H1 (cell line): Measurements from ENCODE around the gene SHH. TPM values are rescaled to one million over a fixed set of nuclear protein-coding genes. Genes with fewer than 3 reads are reported as not detected.

Source experiments
- CTCF ChIA-PET: fragments of 300-600 bp; sonication (Branson Sonifier 250); formaldehyde crosslinking; loops from one replicate; lab custom pipeline; 2021; ENCODE audit not compliant: partially characterized antibody; lab: Charles Lee
- POLR2A ChIA-PET: fragments of 300-600 bp; sonication (Branson Sonifier 250); formaldehyde crosslinking; loops from one replicate; lab custom pipeline; 2021; ENCODE audit warnings: inconsistent platforms; ENCODE audit not compliant: partially characterized antibody; lab: Charles Lee
- DNase-seq, 2 experiments: peaks; one replicate each; pipeline versions ENCODE4 v3.0.0 to v3.0.0-alpha.2; 2010 to 2022; ENCODE audit warnings: low spot score in 2 of 2, low read depth in 1 of 2, mixed read lengths in 1 of 2
- FAIRE-seq: peaks from 2 replicates; lab custom pipeline; 2011; peaks lifted over from hg19 to GRCh38; lab: Jason Lieb, UNC
- H2AFZ ChIP-seq: 2 replicates; pipeline ENCODE4 v1.8.1; 2012; ENCODE audit warnings: low read length, inconsistent platforms
- H2AK5ac ChIP-seq: 2 replicates; pipeline ENCODE4 v1.6.1; 2013; ENCODE audit warnings: low read depth, low read length
- H2BK120ac ChIP-seq: replicated peaks from 2 replicates; pipeline ENCODE3; 2013; ENCODE audit warnings: low read depth, low read length, inconsistent platforms
- H2BK12ac ChIP-seq: 2 replicates; pipeline ENCODE4 v1.6.1; 2013; ENCODE audit warnings: low read depth, low read length
- H2BK15ac ChIP-seq: 2 replicates; pipeline ENCODE4 v1.6.1; 2013; ENCODE audit warnings: low read length
- H2BK20ac ChIP-seq: 2 replicates; pipeline ENCODE4 v1.6.1; 2013; ENCODE audit warnings: low read length
- H2BK5ac ChIP-seq: 2 replicates; pipeline ENCODE4 v1.6.1; 2013; ENCODE audit warnings: low read depth, low read length
- H3K14ac ChIP-seq: 2 replicates; pipeline ENCODE4 v1.6.1; 2013; ENCODE audit warnings: inconsistent platforms; ENCODE audit not compliant: insufficient read length
- H3K18ac ChIP-seq: 2 replicates; pipeline ENCODE4 v1.6.1; 2013; ENCODE audit warnings: low read length; ENCODE audit errors: extremely low read depth
- H3K23ac ChIP-seq: 2 replicates; pipeline ENCODE4 v1.6.1; 2013; ENCODE audit warnings: inconsistent platforms; ENCODE audit not compliant: insufficient read length
- H3K23me2 ChIP-seq: 2 replicates; pipeline ENCODE4 v1.6.1; 2013; ENCODE audit warnings: low read depth, low read length
- H3K27ac ChIP-seq: 2 replicates; pipeline ENCODE4 v1.6.1; 2011; ENCODE audit warnings: low read depth, low read length, inconsistent platforms
- H3K27me3 ChIP-seq, 4 experiments: replicated peaks in 1 of 4; 1 replicate in 1 of 4; 2 replicates in 3 of 4; pipeline versions ENCODE4 v1.6.1 to v1.8.1; 2011 to 2013; ENCODE audit warnings: low read length in 3 of 4, mild to moderate bottlenecking in 3 of 4, inconsistent platforms in 2 of 4, mixed read lengths in 2 of 4, moderate library complexity in 1 of 4; ENCODE audit not compliant: control insufficient read depth in 3 of 4, insufficient read depth in 3 of 4; ENCODE audit errors: extremely low read depth in 1 of 4
- H3K36me3 ChIP-seq, 4 experiments: 2 replicates each; pipeline versions ENCODE4 v1.6.1 to v1.8.1; 2011 to 2013; ENCODE audit warnings: mild to moderate bottlenecking in 4 of 4, low read length in 3 of 4, moderate library complexity in 2 of 4, control low read depth in 1 of 4, inconsistent platforms in 1 of 4; ENCODE audit not compliant: insufficient read depth in 4 of 4, control insufficient read depth in 2 of 4
- H3K4ac ChIP-seq: replicated peaks from 2 replicates; pipeline ENCODE3; 2013; ENCODE audit warnings: low read length, low read depth, mixed read lengths, inconsistent platforms; ENCODE audit not compliant: insufficient read length
- H3K4me1 ChIP-seq, 4 experiments: replicated peaks in 1 of 4; 1 replicate in 1 of 4; 2 replicates in 3 of 4; pipeline versions ENCODE4 v1.6.1 to v1.8.1; 2011 to 2013; ENCODE audit warnings: low read length in 3 of 4, inconsistent platforms in 2 of 4, mixed read lengths in 1 of 4; ENCODE audit not compliant: insufficient read depth in 4 of 4, control insufficient read depth in 3 of 4
- H3K4me2 ChIP-seq, 2 experiments: 2 replicates each; pipeline versions ENCODE4 v1.6.1 to v1.8.1; 2011 to 2013; ENCODE audit warnings: low read depth in 2 of 2, low read length in 2 of 2, control low read depth in 1 of 2, inconsistent platforms in 1 of 2, mild to moderate bottlenecking in 1 of 2; ENCODE audit not compliant: insufficient read depth in 1 of 2
- H3K4me3 ChIP-seq, 4 experiments: fragments of 200-600, 300-600 bp in 1 of 4; sonication (generic), shearing (Covaris generic), sonication (Bioruptor Twin) in 1 of 4; 2 replicates each; pipeline versions ENCODE4 v1.5.1 to v1.8.1; 2011 to 2016; ENCODE audit warnings: low read length in 4 of 4, low read depth in 3 of 4, control low read depth in 2 of 4, inconsistent platforms in 2 of 4, mild to moderate bottlenecking in 2 of 4, mixed read lengths in 1 of 4, moderate library complexity in 1 of 4; ENCODE audit not compliant: insufficient read depth in 2 of 4; ENCODE audit errors: extremely low read depth in 1 of 4
- H3K56ac ChIP-seq: replicated peaks from 2 replicates; pipeline ENCODE3; 2013; ENCODE audit warnings: low read depth, mild to moderate bottlenecking, mixed read lengths, low read length, inconsistent platforms; ENCODE audit not compliant: insufficient read length
- H3K79me1 ChIP-seq: 2 replicates; pipeline ENCODE4 v1.6.1; 2013; ENCODE audit warnings: low read depth, low read length, control low read depth
- H3K79me2 ChIP-seq, 2 experiments: 2 replicates each; pipeline versions ENCODE4 v1.6.1 to v1.8.1; 2012 to 2013; ENCODE audit warnings: low read length in 2 of 2, mild to moderate bottlenecking in 2 of 2, inconsistent platforms in 1 of 2; ENCODE audit not compliant: insufficient read depth in 2 of 2, control insufficient read depth in 1 of 2
- H3K9ac ChIP-seq, 4 experiments: replicated peaks in 1 of 4; 1 replicate in 1 of 4; 2 replicates in 3 of 4; pipeline versions ENCODE4 v1.6.1 to v1.8.1; 2011 to 2013; ENCODE audit warnings: low read depth in 3 of 4, low read length in 3 of 4, control low read depth in 2 of 4, mild to moderate bottlenecking in 2 of 4, moderate library complexity in 2 of 4, inconsistent platforms in 1 of 4; ENCODE audit errors: extremely low read depth in 1 of 4
- H3K9me3 ChIP-seq, 2 experiments: 2 replicates each; pipeline versions ENCODE4 v1.6.1 to v1.8.1; 2012 to 2013; ENCODE audit warnings: mild to moderate bottlenecking in 2 of 2, moderate library complexity in 2 of 2, control low read depth in 1 of 2, inconsistent platforms in 1 of 2, low read depth in 1 of 2, low read length in 1 of 2, mixed read lengths in 1 of 2; ENCODE audit not compliant: insufficient read depth in 2 of 2
- H4K20me1 ChIP-seq, 2 experiments: replicated peaks in 1 of 2; 2 replicates each; pipeline versions ENCODE3 to v1.8.1; 2011 to 2013; ENCODE audit warnings: inconsistent platforms in 2 of 2, low read length in 2 of 2, mild to moderate bottlenecking in 1 of 2; ENCODE audit not compliant: insufficient read depth in 2 of 2, control insufficient read depth in 1 of 2
- H4K5ac ChIP-seq: 2 replicates; pipeline ENCODE4 v1.6.1; 2013; ENCODE audit warnings: low read length, low read depth, mixed read lengths, inconsistent platforms; ENCODE audit not compliant: insufficient read length
- H4K8ac ChIP-seq: 2 replicates; pipeline ENCODE4 v1.8.0; 2013; ENCODE audit warnings: mild to moderate bottlenecking, moderate library complexity, low read length, inconsistent platforms; ENCODE audit not compliant: insufficient read depth; ENCODE audit errors: extremely low read depth
- H4K91ac ChIP-seq: replicated peaks from 2 replicates; pipeline ENCODE3; 2013; ENCODE audit warnings: low read length, mixed read lengths, inconsistent platforms; ENCODE audit not compliant: insufficient read length
- POU5F1 ChIP-seq: IDR thresholded peaks from 2 replicates; pipeline ENCODE4 v1.6.1; 2011; ENCODE audit warnings: low read depth, mild to moderate bottlenecking, low read length, moderate library complexity
- RNF2 ChIP-seq: fragments of 200-900, 300-1000 bp; sonication (generic); IDR thresholded peaks from 2 replicates; pipeline ENCODE4 v1.7.1; 2016; ENCODE audit warnings: borderline replicate concordance, low read depth, mild to moderate bottlenecking, antibody characterized with exemption, low read length; ENCODE audit not compliant: poor library complexity, severe bottlenecking; ENCODE audit errors: missing control alignments
- SP1 ChIP-seq: IDR thresholded peaks from 2 replicates; pipeline ENCODE4 v1.6.1; 2011; ENCODE audit warnings: low read depth, low read length
- SRF ChIP-seq: IDR thresholded peaks from 2 replicates; pipeline ENCODE4 v1.6.1; 2011; ENCODE audit warnings: mild to moderate bottlenecking, low read depth, low read length, moderate library complexity
- WGBS, 2 experiments: shearing (Covaris generic) in 1 of 2; methylation state at CpG; one replicate each; pipeline versions ENCODE4 v1.1.6 to v1.1.7; 2013 to 2015; ENCODE audit warnings: low lambda C conversion rate in 2 of 2, mixed read lengths in 2 of 2, inconsistent platforms in 1 of 2, low coverage in 1 of 2, missing lambda C conversion rate in 1 of 2; ENCODE audit not compliant: insufficient replicate concordance in 2 of 2, insufficient coverage in 1 of 2, insufficient read length in 1 of 2; ENCODE audit errors: extremely low coverage in 1 of 2, missing lambda C conversion rate in 1 of 2; 5-methylcytosine and 5-hydroxymethylcytosine counted together
- polyA plus RNA-seq, 7 experiments: library from polyadenylated mRNA; depleted of rRNA in 3 of 7; stranded (reverse) in 5 of 7; unstranded in 2 of 7; fragments of >200 nt in 5 of 7; fragments of 200-250 nt in 2 of 7; gene quantifications; 1 replicate in 5 of 7; 2 replicates in 1 of 7; 4 replicates in 1 of 7; pipeline versions ENCODE4 v1.2.1 to v1.2.3, GENCODE V29; 2011 to 2013; ENCODE audit warnings: missing spikeins in 2 of 7, mixed read lengths in 2 of 7
- total RNA-seq: library from RNA; stranded (reverse); fragmentation: NEBNext Ultra II Directional; extraction: Animal tissue kit (Norgen Biotek cat#: 25700); gene quantifications from 2 replicates; pipeline ENCODE4 v1.2.1, GENCODE V29; 2021

SHH gene
- total and polyA plus RNA-seq, 2 of the 8 experiments (the other 6 are each of a cell fraction or from before 2014, with no cell fraction given): not detected

- no peak overlapping the region for H3K56ac ChIP-seq
- H2BK120ac ChIP-seq: no peak overlapping the region
- no peak overlapping the region for H2AK5ac ChIP-seq
- no peak for DNase-seq
- H4K91ac ChIP-seq: no peak overlapping the region
- H2BK5ac ChIP-seq: no peak overlapping the region
- H3K14ac ChIP-seq: no peak overlapping the region
- H3K4me3 ChIP-seq: no peak overlapping the region
- H3K23me2 ChIP-seq: peaks cover 3% of the 10 kb centered on the region; the same call in 1 of the 2 replicates
- H3K79me1 ChIP-seq: no peaks in the 10 kb centered on the region
- H2BK15ac ChIP-seq: no peak overlapping the region
- H3K4me1 ChIP-seq: no peaks in the 10 kb centered on the region
- H3K4ac ChIP-seq: no peak overlapping the region
- no peak overlapping the region for H2AFZ ChIP-seq
- peaks cover 0 to 3% of the 10 kb centered on the region in 2 experiments for H4K20me1 ChIP-seq
- H4K8ac ChIP-seq: no peak overlapping the region
- ChIA-PET CTCF (no interaction called here), POLR2A (no interaction called here)
- no peak overlapping the region for H3K27ac ChIP-seq
- H3K27me3 ChIP-seq: no peaks in the 10 kb centered on the region
- H3K36me3 ChIP-seq: no peaks in the 10 kb centered on the region; a peak in 2 of 8 replicates
- H3K9me3 ChIP-seq: no peaks in the 10 kb centered on the region
- H3K79me2 ChIP-seq: no peaks in the 10 kb centered on the region
- H2BK12ac ChIP-seq: no peak overlapping the region
- no peak overlapping the region for H2BK20ac ChIP-seq
- no peak overlapping the region for H3K23ac ChIP-seq
- FAIRE-seq: no peak
- H3K9ac ChIP-seq: no peak overlapping the region
- 76% methylated on average over 3 of the region's 3 CpGs; no CpG with 5 or more reads in 1 of the 2 experiments for WGBS, 2 experiments
- no peak overlapping the region for H4K5ac ChIP-seq
- no peak overlapping the region for H3K18ac ChIP-seq
- H3K4me2 ChIP-seq: no peak overlapping the region
- no peak for TF ChIP-seq POU5F1
- TF ChIP-seq SRF: no peak
- no peak for TF ChIP-seq SP1
- no peak for TF ChIP-seq RNF2
These were observed 44.9 kb upstream of the SHH start for GRCh38 chr7:155857141-155857540.
